Cerebellar nuclear complex (tissue), 1 donor: ENCODE data around the gene RPL37A.

Source experiments
- DNase-seq, 2 experiments: peaks; one replicate each; lab custom pipeline; 2025; lab: John Stamatoyannopoulos, UW

Gene RPL37A

DNA sequence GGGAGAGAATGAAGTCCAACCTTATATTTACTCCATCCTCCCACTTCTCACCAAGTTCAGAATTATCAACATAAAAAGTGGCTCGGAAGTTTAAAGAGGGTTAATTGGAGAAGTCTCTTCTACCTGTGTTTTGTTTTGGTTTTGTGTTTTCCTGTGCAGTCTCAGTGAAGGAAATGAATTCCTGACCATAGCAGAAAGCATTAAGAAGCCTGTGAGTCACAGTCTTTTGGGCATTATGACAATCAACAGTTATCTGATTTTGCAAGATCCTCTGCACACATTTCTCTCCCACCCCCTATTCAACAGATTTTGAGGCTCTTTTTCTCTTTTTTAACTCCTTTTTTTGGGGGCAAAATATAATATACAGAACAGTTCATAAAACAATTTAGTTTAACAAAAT lies 8.6 kb upstream of the RPL37A start:
- DNase-seq: no peak

DNA sequence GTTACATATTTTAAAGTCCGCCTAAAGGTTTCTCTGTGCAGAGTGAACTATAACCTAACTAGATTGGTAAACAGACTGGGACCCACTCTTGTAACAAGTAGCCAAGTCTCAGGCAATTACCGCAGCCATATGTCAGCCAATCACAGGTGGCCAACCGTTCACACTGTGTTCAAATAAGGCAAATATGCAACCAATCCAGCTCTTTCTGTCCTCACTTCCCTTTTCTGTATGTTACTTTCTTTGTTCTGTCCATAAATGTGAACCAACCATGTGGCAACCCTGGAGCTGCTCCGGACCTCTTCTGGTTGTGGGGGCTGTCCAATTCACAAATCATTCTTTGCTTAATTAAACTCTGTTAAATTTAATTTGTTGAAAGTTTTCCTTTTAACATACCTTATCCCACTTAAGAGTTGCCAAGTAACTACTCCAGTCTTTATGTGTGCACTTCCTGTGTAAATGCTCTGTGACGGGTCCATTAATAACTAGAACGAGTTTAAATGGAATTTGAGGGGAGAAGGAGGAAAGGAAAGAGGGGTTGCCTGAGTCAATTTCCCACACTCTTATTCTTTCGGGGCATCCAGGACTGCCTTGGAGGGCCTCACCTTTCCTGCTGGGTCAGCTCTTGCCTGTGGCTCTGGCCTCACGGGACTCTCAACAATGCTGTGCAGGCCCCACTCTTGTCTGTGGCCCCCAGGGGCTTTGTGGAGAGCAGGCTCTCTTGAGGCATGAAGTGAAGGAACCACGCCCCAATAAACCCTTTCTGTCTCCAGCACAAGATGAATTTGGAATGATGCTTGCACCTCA lies 6.6 kb upstream of the RPL37A start:
- no peak for DNase-seq

DNA sequence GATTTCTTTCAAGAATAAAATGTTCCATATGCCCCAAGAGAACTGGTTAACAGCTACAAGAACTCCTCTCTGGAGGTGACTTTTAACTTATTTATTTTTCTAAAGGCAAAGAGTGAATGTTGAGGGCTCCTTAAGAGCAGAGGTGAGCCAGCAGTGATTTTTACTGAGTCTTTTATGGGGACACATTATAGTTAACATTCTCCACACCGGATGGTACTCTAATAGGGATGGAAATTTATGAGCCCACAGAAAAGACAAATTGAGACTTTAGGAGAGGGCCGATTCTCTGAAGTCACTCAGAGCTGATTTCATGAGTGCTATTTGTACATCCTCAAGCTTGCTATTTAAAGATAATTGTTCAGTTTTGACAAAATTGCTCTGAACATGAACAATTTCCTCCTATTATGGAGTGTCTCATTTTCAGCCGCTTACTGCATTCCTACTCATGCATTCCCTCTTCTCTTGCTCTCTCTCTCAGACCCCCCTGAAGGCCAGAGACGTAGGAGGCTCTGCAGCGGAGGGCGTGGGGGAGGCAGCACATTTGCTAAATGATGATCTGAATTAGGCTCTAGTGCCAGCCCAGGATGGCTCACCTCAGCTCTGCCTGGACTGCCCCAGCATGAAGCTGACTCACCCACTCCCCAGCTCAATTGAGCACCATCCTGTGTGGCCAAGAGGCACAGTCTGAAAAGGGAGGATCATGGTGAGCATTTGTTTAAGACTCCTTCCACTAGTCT lies 5.9 kb upstream of the RPL37A start:
- no peak for DNase-seq

DNA sequence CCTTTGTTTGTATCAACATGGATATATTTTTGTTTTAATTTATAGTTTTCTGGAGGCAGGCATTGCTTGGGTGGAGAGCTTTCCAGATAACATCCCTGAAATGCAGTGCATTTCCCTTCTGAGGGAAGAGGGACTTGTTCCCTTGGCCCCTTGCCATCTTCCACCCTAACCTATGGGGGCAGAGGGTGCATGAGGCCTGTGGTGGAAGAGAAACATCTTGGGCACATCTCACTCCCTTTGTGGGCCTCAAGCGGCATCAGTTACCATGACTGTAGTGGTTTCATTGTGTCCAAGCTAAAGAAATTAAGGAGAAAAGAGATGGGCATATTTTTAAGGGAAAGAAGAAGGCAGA lies 5.3 kb upstream of the RPL37A start:
- DNase-seq: no peak

DNA sequence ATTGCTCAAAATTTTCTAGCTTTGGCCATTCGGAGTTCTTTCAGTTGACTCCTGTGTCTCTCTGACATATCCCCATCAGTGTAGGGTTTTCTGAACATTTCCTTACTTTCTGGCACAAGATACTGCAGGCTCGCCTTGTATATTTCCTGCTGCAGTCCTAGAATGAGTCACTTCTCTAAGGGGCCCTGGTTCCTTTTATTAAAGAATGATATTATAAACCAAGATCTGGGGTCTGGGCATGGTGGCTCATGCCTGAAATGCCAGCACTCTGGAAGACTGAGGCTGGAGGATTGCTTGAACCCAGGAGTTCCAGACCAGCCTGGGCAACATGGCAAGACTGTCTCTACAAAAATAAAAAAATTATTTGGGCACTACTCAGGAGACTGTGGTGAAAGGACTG lies 3.0 kb upstream of the RPL37A start:
- DNase-seq: no peak

DNA sequence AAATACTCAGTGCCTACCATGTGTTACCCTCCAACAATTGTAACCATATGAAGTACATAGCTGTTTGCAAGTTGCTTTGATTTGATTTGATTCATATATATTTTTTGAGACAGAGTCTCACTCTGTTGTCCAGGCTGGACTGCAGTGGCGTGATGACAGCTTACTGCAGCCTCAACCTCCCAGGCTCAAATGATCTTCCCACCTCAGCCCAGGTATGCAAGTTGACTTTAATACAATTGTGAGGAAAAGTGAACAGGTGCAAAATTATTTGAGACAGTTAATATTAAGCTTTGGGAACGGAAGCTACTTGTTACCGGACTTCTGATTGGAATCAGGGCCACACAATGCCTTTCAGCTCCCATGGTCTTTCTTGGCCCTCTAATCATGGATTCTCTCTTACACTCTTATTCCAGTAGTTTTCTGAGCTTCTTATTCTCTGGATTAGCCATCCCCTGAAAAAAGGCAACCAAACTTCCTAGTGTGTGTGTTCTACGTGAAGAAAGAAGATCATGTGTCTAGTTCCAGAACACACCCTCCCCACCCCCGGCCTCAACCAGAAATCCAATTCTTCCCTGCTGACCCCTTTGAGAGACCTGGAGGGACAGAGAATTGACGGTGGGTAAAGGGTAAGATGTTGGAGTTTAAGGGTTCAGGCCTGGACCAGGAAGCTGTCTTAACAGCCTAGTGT lies 1.1 kb upstream of the RPL37A start:
- no peak for DNase-seq

GRCh38 chr2:216498070-216498378 lies 620 bp upstream of the RPL37A start:
- DNase-seq: no peak

- no peak for DNase-seq
Measured at GRCh38 chr2:216499641-216500218, 1.1 kb downstream of the RPL37A start.

- DNase-seq: no peak
Measured at GRCh38 chr2:216500572-216500971, 1.9 kb downstream of the RPL37A start.

DNA sequence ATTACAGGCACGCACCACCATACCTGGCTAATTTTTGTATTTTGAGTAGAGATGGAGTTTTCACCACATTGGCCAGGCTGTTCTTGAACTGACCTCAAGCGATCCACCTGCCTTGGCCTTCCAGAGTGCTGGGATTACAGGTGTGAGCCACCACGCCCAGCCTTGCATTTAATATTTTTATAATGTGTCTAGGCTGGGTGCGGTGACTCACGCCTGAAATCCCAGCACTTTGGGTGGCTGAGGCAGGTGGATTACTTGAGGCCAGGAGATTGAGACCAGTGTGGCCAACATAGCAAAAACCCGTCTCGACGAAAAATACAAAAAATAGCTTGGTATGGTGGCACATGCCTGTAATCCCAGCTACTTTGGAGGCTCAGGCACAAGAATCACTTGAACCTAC lies 3.2 kb downstream of the RPL37A start:
- no peak for DNase-seq

GRCh38 chr2:216502381-216503158 lies 3.9 kb downstream of the RPL37A start:
- DNase-seq: no peak

GRCh38 chr2:216503159-216503629 lies 4.5 kb downstream of the RPL37A start:
- DNase-seq: no peak

- DNase-seq: no peak
Measured at GRCh38 chr2:216503697-216504375, 5.2 kb downstream of the RPL37A start.

GRCh38 chr2:216504376-216504762 lies 5.7 kb downstream of the RPL37A start:
- DNase-seq: no peak

DNA sequence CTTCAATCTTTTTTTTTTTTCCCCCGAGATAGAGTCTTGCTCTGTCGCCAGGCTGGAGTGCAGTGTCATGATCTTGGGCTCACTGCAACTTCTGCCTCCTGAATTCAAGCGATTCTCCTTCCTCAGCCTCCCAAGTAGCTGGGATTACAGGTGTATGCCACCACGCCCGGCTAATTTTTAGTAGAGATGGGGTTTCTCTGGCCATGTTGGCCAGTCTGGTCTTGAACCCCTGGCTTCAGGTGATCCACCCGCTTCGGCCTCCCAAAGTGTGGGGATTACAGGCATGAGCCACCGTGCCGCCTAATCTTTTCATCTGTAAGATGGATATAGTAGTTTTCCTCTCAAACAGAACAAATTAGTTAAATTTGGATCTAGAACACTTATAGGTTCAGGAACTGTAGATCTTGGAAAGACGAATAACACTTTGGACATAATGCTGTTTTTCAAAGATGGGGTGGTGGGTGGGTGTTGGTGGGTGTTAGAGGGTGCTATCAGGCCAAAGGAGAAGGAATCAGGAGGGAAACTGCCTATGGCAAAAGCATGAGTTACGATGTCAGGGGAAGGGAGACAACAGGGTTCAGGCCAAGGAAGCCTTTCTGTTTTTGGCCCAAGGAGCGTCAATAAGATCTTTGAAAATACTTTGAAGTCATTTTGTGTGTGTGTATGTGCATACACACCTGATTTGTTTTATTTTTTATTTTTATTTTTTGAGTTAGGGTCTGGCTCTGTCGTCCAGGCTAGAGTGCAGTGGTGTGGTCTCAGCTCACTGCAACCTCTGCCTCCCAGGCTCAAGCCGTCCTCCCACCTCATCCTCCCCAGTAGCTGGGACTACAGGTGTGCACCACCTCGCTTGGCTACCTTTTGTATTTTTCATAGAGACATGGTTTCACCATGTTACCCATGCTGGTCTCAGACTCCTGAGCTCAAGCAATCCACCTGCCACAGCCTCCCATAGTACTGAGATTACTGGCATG lies 6.8 kb downstream of the RPL37A start:
- DNase-seq: no peak

- no peak for DNase-seq
Measured at GRCh38 chr2:216507220-216508160, 8.8 kb downstream of the RPL37A start.

GRCh38 chr2:216508229-216508628 lies 9.6 kb downstream of the RPL37A start:
- DNase-seq: no peak

DNA sequence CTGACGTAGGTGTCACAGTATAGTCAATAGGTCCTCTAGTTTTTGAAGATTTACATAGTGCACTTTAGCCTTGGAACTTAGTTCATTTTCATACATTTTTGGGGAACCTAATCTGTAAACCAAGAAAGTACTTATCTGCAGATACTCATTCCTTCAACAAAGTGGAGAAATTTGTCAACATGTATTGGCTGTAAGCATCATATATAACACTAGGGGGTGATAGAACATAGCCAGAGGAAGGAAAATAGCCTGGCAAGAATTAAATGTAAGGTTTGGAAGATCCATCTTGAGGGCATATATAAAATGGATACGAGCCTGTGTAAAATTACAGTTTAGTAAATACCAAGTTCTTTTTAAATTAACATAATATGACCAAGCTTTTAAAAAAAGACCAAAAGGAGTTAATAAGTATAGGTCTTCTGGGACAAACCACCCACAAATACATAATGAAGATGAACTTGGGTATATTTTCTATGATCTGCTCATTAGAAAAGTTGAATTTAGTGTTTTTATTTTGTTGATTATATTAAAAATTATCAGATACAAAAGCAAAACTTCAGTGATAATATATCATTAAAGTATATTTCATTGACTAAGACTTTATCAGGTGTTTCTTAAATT lies 18.2 kb downstream of the RPL37A start:
- DNase-seq: no peak
